ENCODE results near the gene DCAF16.

The DCAF16 gene

GRCh38 chr4:17766826-17767458, 43.6 kb downstream of the DCAF16 start:
- no peak for TF ChIP-seq ZNF138 (tag by site-specific recombination; IDR thresholded peaks at IDR 0.05; ENCODE audit: borderline replicate concordance)
- TF ChIP-seq ZNF488 (tag by site-specific recombination; IDR thresholded peaks at IDR 0.05), result no peak
- no peak for TF ChIP-seq ZNF19 (tag by site-specific recombination; IDR thresholded peaks at IDR 0.05; ENCODE audit: low read depth)
- no peak for TF ChIP-seq ZNF837 (tag by site-specific recombination; IDR thresholded peaks at IDR 0.05)
- no peak for TF ChIP-seq PRDM6 (tag by site-specific recombination; IDR thresholded peaks at IDR 0.05)
- TF ChIP-seq ZNF571 (tag by site-specific recombination; IDR thresholded peaks at IDR 0.05), result no peak
- TF ChIP-seq ZNF280D (tag by site-specific recombination; IDR thresholded peaks at IDR 0.05), result no peak
- TF ChIP-seq ZNF114 (tag by site-specific recombination; IDR thresholded peaks at IDR 0.05), result no peak
- no peak for TF ChIP-seq SETDB1 (IDR thresholded peaks at IDR 0.05; ENCODE audit: insufficient read length, low read length)
- no peak for TF ChIP-seq ZNF394 (tag by site-specific recombination; IDR thresholded peaks at IDR 0.05; ENCODE audit: borderline replicate concordance)
- no peak for TF ChIP-seq ZNF335 (tag by site-specific recombination; conservative IDR thresholded peaks at IDR 0.05)
- TF ChIP-seq ZBTB11 (tag by site-specific recombination; conservative IDR thresholded peaks at IDR 0.05; ENCODE audit: low read depth), result no peak
- TF ChIP-seq ZBTB17 (tag by site-specific recombination; IDR thresholded peaks at IDR 0.05), result no peak
- TF ChIP-seq ZNF560 (tag by site-specific recombination; IDR thresholded peaks at IDR 0.05; ENCODE audit: borderline replicate concordance), result no peak
- TF ChIP-seq ZNF112 (tag by site-specific recombination; IDR thresholded peaks at IDR 0.05), result no peak
- TF ChIP-seq ZNF677 (tag by site-specific recombination; IDR thresholded peaks at IDR 0.05), result no peak
- TF ChIP-seq ZNF404 (tag by site-specific recombination; IDR thresholded peaks at IDR 0.05), result no peak
- no peak for TF ChIP-seq MEIS1 (CRISPR knock-in tag; IDR thresholded peaks at IDR 0.05; ENCODE audit: borderline replicate concordance)
- TF ChIP-seq OSR2 (tag by site-specific recombination; IDR thresholded peaks at IDR 0.05), result no peak
- POLR2A ChIA-PET, result no interaction called here
- Histone ChIP-seq H3K36me3 (ENCODE audit: control insufficient read depth in 2 of 2, insufficient read depth in 1 of 2, low read length in 2 of 2) (no peaks in the 10 kb centered on the region), H3K4me3 (ENCODE audit: low read depth, low read length) (no peak overlapping the region), H3K27ac (ENCODE audit: extremely low read depth, low read depth, low read length) (no peak overlapping the region), H3K4me1 (ENCODE audit: control insufficient read depth, insufficient read depth, low read length) (no peaks in the 10 kb centered on the region), H3K9me3 (ENCODE audit: control insufficient read depth, insufficient read depth, low read depth, low read length) (no peaks in the 10 kb centered on the region)
- CTCF ChIA-PET, result no interaction called here
